ENCODE results near the gene NCAN. TPM values are rescaled to one million over a fixed set of nuclear protein-coding genes. Genes with fewer than 3 reads are reported as not detected.

NCAN gene
- polyA plus RNA-seq, 2 of the 4 experiments (the other 2 are of a cell fraction), result 0.03 to 0.05 TPM

DNA sequence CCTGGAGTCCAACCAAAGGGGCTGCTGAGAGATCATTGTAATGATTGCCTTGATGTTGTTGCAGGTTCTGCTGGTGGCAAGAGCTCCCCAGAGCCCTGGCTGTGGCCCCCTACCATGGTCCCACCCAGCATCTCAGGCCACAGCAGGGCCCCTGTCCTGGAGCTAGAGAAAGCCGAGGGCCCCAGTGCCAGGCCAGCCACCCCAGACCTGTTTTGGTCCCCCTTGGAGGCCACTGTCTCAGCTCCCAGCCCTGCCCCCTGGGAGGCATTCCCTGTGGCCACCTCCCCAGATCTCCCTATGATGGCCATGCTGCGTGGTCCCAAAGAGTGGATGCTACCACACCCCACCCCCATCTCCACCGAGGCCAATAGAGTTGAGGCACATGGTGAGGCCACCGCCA, 15.5 kb downstream of the NCAN start:
- no peak for ATAC-seq
- DNase-seq (ENCODE audit: low read depth in 1 of 2, low spot score in 1 of 2), result no peak
- ChIA-PET CTCF (no interaction called here), POLR2A (no interaction called here)
- H3K27ac ChIP-seq, result no peak overlapping the region
- H3K4me1 ChIP-seq, result 0 out of 3 replicates have a peak, but pooled peaks cover 6% of the 10 kb centered on the region
- 69% methylated on average over 2 of the region's 4 CpGs for WGBS (ENCODE audit: missing lambda C conversion rate)
- H3K4me2 ChIP-seq, result no peak overlapping the region
- no peak for FAIRE-seq
- H3K9me3 ChIP-seq, result no peaks in the 10 kb centered on the region
- TF ChIP-seq CHD4 (IDR thresholded peaks at IDR 0.05; ENCODE audit: borderline replicate concordance), result no peak
- no peak for TF ChIP-seq EHF (CRISPR knock-in tag; IDR thresholded peaks at IDR 0.05)
- TF ChIP-seq GATA3 (IDR thresholded peaks at IDR 0.05; ENCODE audit: borderline replicate concordance), result no peak
- TF ChIP-seq, protein P1, sequence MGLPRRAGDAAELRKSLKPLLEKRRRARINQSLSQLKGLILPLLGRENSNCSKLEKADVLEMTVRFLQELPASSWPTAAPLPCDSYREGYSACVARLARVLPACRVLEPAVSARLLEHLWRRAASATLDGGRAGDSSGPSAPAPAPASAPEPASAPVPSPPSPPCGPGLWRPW (IDR thresholded peaks at IDR 0.05), result no peak
- TF ChIP-seq, protein P2, sequence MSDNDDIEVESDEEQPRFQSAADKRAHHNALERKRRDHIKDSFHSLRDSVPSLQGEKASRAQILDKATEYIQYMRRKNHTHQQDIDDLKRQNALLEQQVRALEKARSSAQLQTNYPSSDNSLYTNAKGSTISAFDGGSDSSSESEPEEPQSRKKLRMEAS (IDR thresholded peaks at IDR 0.05), result no peak
- TF ChIP-seq FOSB (CRISPR knock-in tag; IDR thresholded peaks at IDR 0.05), result no peak
- TF ChIP-seq, protein P3, sequence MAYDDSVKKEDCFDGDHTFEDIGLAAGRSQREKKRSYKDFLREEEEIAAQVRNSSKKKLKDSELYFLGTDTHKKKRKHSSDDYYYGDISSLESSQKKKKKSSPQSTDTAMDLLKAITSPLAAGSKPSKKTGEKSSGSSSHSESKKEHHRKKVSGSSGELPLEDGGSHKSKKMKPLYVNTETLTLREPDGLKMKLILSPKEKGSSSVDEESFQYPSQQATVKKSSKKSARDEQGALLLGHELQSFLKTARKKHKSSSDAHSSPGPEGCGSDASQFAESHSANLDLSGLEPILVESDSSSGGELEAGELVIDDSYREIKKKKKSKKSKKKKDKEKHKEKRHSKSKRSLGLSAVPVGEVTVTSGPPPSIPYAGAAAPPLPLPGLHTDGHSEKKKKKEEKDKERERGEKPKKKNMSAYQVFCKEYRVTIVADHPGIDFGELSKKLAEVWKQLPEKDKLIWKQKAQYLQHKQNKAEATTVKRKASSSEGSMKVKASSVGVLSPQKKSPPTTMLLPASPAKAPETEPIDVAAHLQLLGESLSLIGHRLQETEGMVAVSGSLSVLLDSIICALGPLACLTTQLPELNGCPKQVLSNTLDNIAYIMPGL (CRISPR knock-in tag; IDR thresholded peaks at IDR 0.05; ENCODE audit: borderline replicate concordance), result no peak
- TF ChIP-seq POLR2A (IDR thresholded peaks at IDR 0.05; ENCODE audit: low read length), result no peak
- TF ChIP-seq POLR2AphosphoS2 (conservative IDR thresholded peaks at IDR 0.05; ENCODE audit: low read length), result no peak
- TF ChIP-seq TP53 (CRISPR knock-in tag; IDR thresholded peaks at IDR 0.05), result no peak
- no peak for TF ChIP-seq CTCF (IDR thresholded peaks at IDR 0.05)
- TF ChIP-seq RFX5 (IDR thresholded peaks at IDR 0.05), result no peak
- TF ChIP-seq, protein P4, sequence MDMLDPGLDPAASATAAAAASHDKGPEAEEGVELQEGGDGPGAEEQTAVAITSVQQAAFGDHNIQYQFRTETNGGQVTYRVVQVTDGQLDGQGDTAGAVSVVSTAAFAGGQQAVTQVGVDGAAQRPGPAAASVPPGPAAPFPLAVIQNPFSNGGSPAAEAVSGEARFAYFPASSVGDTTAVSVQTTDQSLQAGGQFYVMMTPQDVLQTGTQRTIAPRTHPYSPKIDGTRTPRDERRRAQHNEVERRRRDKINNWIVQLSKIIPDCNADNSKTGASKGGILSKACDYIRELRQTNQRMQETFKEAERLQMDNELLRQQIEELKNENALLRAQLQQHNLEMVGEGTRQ (IDR thresholded peaks at IDR 0.05), result no peak
- TF ChIP-seq BCL3 (IDR thresholded peaks at IDR 0.05), result no peak
- TF ChIP-seq BHLHE40 (IDR thresholded peaks at IDR 0.05; ENCODE audit: low read depth, low read length), result no peak
- TF ChIP-seq TFCP2L1 (CRISPR knock-in tag; IDR thresholded peaks at IDR 0.05), result no peak
- H3K4me3 ChIP-seq, result no peak overlapping the region

DNA sequence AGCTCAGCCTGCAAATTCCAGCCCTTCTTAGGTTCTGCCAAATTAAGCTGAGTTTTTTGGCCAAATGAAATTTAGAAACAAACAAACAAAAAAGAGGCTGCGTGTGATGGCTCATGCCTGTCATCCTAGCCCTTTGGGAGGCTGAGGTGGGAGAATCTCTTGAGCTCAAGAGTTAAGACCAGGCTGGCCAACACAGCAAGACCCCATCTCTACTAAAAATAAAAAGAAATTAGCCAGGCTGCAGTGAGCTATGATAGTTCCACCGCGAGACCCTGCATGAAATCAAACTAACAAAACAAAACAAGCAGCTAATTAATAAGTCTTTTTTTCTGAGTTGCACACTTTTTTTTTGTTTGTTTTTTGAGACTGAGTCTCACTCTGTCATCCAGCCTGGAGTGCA, 17.9 kb downstream of the NCAN start:
- ATAC-seq (no peak), FAIRE-seq (no peak), DNase-seq (ENCODE audit: low read depth in 1 of 2, low spot score in 1 of 2) (no peak)
- no peak overlapping the region for H3K4me3 ChIP-seq
- no peak overlapping the region for H3K27ac ChIP-seq
- 46% methylated on average over 3 of the region's 3 CpGs for WGBS (ENCODE audit: missing lambda C conversion rate)
- no peak overlapping the region for H3K4me2 ChIP-seq
- H3K9me3 ChIP-seq, result peaks cover 8% of the 10 kb centered on the region; the same call in 2 of the 3 replicates
- ChIA-PET POLR2A (no interaction called here), CTCF (interaction anchor here (0.7 to 1.2 kb wide), 2 partner anchors 86 to 113 kb away, joined by 3 to 4 read pairs; no protein-coding TSS in a partner anchor)
- 0 out of 3 replicates have a peak, but pooled peaks cover 5% of the 10 kb centered on the region for H3K4me1 ChIP-seq
- TF ChIP-seq HOXB5 (CRISPR knock-in tag; IDR thresholded peaks at IDR 0.05) (no peak), ZNF302 (CRISPR knock-in tag; IDR thresholded peaks at IDR 0.05) (no peak), RARB (CRISPR knock-in tag; IDR thresholded peaks at IDR 0.05) (no peak), CHD4 (IDR thresholded peaks at IDR 0.05; ENCODE audit: borderline replicate concordance) (no peak), EHF (CRISPR knock-in tag; IDR thresholded peaks at IDR 0.05) (no peak), RFX5 (IDR thresholded peaks at IDR 0.05) (no peak), NFE2L2 (conservative IDR thresholded peaks at IDR 0.05; ENCODE audit: low read length) (no peak), SMC3 (IDR thresholded peaks at IDR 0.05) (no peak), EHMT2 (IDR thresholded peaks at IDR 0.05; ENCODE audit: low read depth) (no peak), CTCF (IDR thresholded peaks at IDR 0.05) (no peak), JUNB (IDR thresholded peaks at IDR 0.05) (no peak), POLR2AphosphoS2 (conservative IDR thresholded peaks at IDR 0.05; ENCODE audit: low read length) (no peak), ESRRA (IDR thresholded peaks at IDR 0.05; ENCODE audit: borderline replicate concordance, low read length) (no peak), RCOR1 (IDR thresholded peaks at IDR 0.05; ENCODE audit: low read depth, low read length) (no peak), FOSB (CRISPR knock-in tag; IDR thresholded peaks at IDR 0.05) (no peak)
- TF ChIP-seq, protein P5, sequence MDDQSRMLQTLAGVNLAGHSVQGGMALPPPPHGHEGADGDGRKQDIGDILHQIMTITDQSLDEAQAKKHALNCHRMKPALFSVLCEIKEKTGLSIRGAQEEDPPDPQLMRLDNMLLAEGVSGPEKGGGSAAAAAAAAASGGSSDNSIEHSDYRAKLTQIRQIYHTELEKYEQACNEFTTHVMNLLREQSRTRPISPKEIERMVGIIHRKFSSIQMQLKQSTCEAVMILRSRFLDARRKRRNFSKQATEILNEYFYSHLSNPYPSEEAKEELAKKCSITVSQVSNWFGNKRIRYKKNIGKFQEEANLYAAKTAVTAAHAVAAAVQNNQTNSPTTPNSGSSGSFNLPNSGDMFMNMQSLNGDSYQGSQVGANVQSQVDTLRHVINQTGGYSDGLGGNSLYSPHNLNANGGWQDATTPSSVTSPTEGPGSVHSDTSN (IDR thresholded peaks at IDR 0.05), result no peak
- TF ChIP-seq, protein P6, sequence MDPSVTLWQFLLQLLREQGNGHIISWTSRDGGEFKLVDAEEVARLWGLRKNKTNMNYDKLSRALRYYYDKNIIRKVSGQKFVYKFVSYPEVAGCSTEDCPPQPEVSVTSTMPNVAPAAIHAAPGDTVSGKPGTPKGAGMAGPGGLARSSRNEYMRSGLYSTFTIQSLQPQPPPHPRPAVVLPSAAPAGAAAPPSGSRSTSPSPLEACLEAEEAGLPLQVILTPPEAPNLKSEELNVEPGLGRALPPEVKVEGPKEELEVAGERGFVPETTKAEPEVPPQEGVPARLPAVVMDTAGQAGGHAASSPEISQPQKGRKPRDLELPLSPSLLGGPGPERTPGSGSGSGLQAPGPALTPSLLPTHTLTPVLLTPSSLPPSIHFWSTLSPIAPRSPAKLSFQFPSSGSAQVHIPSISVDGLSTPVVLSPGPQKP (IDR thresholded peaks at IDR 0.05; ENCODE audit: low read depth, low read length), result no peak
